Glomerular visceral epithelial cell (primary cell): ENCODE data around the gene ALKBH8.
"Not testable (repeated sequence)": the region's sequence is repeated elsewhere in the genome, so short reads cannot be mapped to it uniquely, and the experiment has no call there.

Experiments
- DNase-seq: peaks from one replicate; pipeline ENCODE4 v3.0.0-alpha.2; 2016; ENCODE audit errors: extremely low spot score

Gene ALKBH8

DNA sequence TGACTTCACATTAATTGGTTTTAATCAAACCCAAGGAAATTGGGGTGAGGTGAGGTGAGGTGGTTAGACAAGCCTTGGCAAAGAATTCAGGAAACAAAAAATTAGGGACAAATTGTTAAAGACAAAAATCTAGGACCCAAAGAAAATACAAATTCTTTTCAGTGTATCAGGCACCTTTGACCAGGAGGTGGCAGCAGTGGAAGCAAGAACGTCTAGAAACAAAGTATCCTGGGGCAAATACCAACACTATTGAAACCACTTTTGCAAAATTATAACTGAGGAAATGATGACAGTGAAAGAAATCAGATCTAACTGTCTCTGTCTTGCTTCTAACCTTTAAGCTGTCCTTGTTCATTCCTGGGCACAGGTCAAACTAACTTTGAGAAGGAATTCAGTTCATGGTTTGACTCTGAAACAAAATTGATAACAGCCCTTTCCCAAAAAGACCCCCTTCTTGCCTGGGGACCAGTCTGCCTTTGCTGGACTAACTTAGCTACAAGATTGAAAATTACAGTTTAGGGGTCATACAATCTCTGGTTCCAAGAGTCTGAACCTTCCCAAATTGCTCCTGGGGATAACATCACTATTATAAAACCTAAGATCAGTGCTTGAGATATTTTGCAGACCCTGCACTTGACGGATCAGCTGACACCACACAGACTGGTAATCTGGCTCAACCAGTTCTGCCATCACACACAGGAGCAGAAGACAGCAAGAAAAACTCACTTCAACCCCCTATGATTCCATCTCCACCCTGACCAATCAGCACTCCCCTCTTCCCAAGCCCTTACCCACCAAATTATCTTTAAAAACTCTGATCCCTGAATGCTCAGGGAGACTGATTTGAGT, 11.2 kb upstream of the ALKBH8 start:
- DNase-seq = peak; percentile 51

DNA sequence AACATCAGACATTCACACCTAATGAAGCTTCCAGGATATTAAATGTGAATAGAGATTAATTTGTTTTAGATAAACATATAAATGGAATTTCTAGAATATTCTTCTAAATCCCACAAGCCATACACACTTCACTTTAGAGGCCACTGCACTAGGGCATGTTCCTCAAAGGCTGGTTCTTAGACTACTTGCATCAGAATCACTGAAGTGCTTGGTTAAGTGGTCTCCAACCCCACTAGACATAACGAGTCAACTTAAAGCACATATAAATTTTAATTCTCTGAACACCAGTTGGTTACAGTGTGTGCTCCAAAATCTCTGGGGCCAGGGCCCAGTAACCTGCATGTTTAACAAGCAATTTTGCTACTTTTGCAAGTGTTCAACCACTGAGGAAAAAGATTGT, 7.9 kb upstream of the ALKBH8 start:
- DNase-seq = no peak

DNA sequence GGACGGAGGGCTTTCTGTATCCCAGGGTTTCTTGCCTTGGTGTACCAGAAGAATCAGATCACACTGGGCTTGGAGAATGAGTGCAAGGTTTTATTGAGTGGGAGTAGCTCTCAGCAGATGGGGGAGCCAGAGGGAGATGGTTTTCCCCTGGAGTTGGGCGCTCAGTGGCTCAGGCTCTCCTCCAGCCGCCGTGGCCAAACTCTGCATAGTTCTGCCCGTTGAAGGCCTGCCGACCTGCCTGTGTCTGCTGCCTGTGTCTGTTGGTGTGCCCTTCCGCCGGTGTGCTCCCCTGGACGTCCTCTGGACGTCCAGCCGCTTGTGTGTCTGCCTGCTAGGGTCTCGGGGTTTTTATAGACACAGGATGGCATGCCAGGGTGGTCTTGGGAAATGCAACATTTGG, 4.5 kb upstream of the ALKBH8 start:
- no peak for DNase-seq

DNA sequence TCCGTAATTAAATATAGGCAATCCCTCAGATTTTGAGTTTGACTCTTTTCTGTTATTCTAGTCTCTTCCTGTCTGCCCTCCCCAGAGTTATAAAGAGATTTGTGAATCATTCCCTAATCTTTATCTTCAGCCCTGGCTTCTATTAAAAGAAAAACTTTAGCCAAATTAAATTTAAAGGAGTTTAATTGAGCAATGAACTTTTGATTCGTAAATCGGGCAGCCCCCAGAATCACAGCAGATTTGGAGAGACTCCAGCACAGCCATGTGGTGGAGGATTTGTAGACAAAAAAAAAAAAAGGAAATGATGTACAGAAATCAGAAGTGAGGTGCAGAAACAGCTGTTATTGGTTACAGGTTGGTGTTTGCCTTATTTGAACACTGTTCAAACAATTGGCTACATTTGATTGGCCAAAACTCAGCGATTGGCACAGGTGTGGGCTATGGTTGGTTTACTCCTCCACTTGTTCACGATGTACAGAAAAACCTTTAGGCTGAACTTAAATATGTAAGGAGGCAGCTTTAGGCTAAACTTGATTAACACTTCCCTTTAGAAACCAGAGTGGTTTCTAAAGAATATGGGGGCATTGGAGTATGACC, 2.3 kb upstream of the ALKBH8 start:
- DNase-seq = no peak

GRCh38 chr11:107566569-107566968, 1.0 kb upstream of the ALKBH8 start:
- DNase-seq = no peak

DNA sequence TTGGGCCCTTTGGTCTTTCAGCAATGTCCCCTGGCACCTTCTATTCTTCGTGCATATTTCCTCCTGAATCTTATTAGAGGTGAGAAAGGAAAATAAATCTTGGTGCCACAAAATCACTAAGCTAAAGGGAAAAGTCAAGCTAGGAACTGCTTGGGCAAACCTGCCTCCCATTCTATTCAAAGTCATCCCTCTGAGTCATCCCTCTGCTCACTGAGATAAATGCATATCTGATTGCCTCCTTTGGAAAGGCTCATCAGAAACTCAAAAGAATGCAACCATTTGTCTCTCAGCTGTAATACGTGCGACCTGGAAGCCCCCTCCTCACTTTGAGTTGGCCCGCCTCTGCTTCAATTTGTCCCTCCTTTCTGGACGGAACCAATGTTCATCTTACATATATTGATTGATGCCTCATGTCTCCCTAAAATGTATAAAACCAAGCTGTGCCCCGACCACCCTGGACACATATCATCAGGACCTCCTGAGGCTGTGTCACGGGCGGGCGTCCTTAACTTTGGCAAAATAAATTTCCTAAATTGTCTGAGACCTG, 493 bp upstream of the ALKBH8 start:
- not testable (repeated sequence) for DNase-seq

DNA sequence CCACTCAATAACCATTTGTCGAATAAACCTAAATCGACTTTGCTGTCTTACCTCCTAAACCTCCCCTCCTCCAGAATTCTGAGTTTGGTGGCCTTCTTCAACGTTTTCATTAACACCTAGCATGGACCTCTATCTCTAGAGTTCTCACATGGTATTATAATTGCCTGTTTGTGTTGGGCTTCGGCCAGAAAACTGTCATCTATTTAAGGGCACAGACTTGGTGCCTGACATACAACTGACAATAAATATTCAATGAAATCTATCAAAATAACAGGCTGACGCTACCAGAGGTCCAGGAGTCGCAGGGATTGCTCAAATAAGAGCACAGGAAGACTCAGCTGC, 687 bp downstream of the ALKBH8 start:
- no peak for DNase-seq

GRCh38 chr11:107563702-107564101, 1.8 kb downstream of the ALKBH8 start:
- DNase-seq = peak; percentile 50

DNA sequence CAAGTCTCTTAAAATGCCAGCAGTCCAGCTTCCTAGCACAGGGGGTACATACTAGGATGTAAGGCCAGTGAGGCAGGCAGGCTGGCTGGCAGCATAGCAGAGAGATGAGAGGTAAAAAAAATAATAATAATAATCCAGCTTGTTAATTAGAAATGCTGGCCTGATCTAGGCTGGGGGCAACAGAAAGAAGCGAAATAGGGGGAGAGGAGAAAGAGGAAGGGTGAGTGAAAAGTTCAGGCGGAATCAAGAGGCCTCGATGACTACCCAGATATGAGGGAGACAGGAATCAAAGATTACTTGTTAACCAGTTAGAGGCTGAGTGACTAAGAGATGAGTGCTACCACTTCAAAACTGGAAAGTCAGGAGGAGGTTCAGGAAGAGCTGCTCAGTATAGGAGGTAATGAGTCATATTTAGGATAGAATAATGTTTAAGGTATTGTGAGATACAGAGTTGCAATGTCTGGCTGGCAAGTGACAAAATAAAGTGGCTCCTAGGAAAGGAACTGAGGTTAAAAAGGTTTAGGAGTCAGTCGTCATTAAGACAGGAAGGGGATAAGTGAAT, 2.8 kb downstream of the ALKBH8 start:
- DNase-seq = peak; percentile 79

- peak; percentile 4 for DNase-seq
Measured at GRCh38 chr11:107561688-107562087, 3.8 kb downstream of the ALKBH8 start.

GRCh38 chr11:107550304-107550703, 15.2 kb downstream of the ALKBH8 start:
- no peak for DNase-seq

DNA sequence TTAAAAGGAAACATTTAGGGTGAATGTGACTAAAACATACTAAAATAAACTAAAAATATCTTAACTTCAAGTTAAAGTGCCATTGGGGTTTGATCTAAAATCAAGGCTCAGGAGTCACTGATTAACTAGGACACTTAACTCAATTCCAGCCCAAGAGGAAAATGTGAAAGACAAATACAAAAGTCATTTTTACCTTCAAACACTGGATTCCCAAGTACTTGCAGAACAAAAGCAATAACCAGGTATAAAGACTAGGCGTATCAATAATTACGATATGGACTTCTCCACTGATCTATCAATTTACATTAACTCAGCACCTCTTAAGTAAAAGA, 15.6 kb downstream of the ALKBH8 start:
- no peak for DNase-seq

- peak; percentile 51 for DNase-seq
Measured at GRCh38 chr11:107549253-107549953, 16.1 kb downstream of the ALKBH8 start.

GRCh38 chr11:107547961-107548360, 17.6 kb downstream of the ALKBH8 start:
- no peak for DNase-seq

- DNase-seq = peak; percentile 26
Measured at GRCh38 chr11:107545101-107545514, 20.4 kb downstream of the ALKBH8 start.

GRCh38 chr11:107538821-107539220, 26.7 kb downstream of the ALKBH8 start:
- no peak for DNase-seq

GRCh38 chr11:107538239-107538638, 27.3 kb downstream of the ALKBH8 start:
- no peak for DNase-seq

- not testable (repeated sequence) for DNase-seq
Measured at GRCh38 chr11:107537155-107537554, 28.4 kb downstream of the ALKBH8 start.

GRCh38 chr11:107526197-107526596, 39.3 kb downstream of the ALKBH8 start:
- no peak for DNase-seq

GRCh38 chr11:107508858-107509244, 56.7 kb downstream of the ALKBH8 start:
- no peak for DNase-seq

GRCh38 chr11:107508201-107508857, 57.2 kb downstream of the ALKBH8 start:
- DNase-seq = no peak
